IMR-90 (cell line): Measurements from ENCODE around the gene ADGRA3. TPM values are rescaled to one million over a fixed set of nuclear protein-coding genes. Genes with fewer than 3 reads are reported as not detected.

Experiments
- ATAC-seq: fragments of 200-7000 bp; cut with Tn5 transposase; 2 replicates; pipeline ENCODE4 v1.9.1; 2020; ENCODE audit warnings: low read depth, mild to moderate bottlenecking, moderate library complexity
- BruUV-seq: library from RNA; stranded (reverse); fragments of 400-500 nt; replicated peaks from 2 replicates; lab custom pipeline; 2021; lab: Mats Ljungman, UMichigan
- CTCF ChIA-PET: fragments of 300-600 bp; formaldehyde crosslinking; extraction: SDS; loops from one replicate; lab custom pipeline; 2021; ENCODE audit warnings: antibody characterized with exemption; lab: Yijun Ruan, JAX
- POLR2A ChIA-PET: fragments of 300-600 bp; sonication (Branson Sonifier 250); formaldehyde crosslinking; loops from one replicate; lab custom pipeline; 2022; ENCODE audit warnings: antibody characterized with exemption; ENCODE audit not compliant: unreplicated experiment; lab: Charles Lee
- DNase-seq: peaks from one replicate; pipeline ENCODE4 v3.0.0; 2013
- H2AFZ ChIP-seq: replicated peaks from 2 replicates; pipeline ENCODE3; 2013; ENCODE audit warnings: low read length, mild to moderate bottlenecking; ENCODE audit not compliant: poor library complexity
- H2AK5ac ChIP-seq: 2 replicates; pipeline ENCODE4 v1.6.1; 2013; ENCODE audit warnings: low read depth, low read length, inconsistent platforms
- H2AK9ac ChIP-seq: replicated peaks from 2 replicates; pipeline ENCODE3; 2013; ENCODE audit warnings: mild to moderate bottlenecking, low read depth, low read length, moderate library complexity; ENCODE audit not compliant: poor library complexity
- H2BK120ac ChIP-seq: 2 replicates; pipeline ENCODE4 v1.6.1; 2013; ENCODE audit warnings: low read depth, low read length, inconsistent platforms
- H2BK15ac ChIP-seq: 3 replicates; pipeline ENCODE4 v1.6.1; 2013; ENCODE audit warnings: low read depth, low read length, inconsistent platforms
- H2BK20ac ChIP-seq: 2 replicates; pipeline ENCODE4 v1.6.1; 2013; ENCODE audit warnings: low read depth, mild to moderate bottlenecking, inconsistent platforms, low read length, moderate library complexity
- H2BK5ac ChIP-seq: 2 replicates; pipeline ENCODE4 v1.6.1; 2013; ENCODE audit warnings: mild to moderate bottlenecking, low read depth, low read length, inconsistent platforms; ENCODE audit not compliant: poor library complexity, severe bottlenecking
- H3K14ac ChIP-seq: replicated peaks from 2 replicates; pipeline ENCODE4 v1.6.1; 2013; ENCODE audit warnings: low read depth, low read length, inconsistent platforms
- H3K18ac ChIP-seq: 2 replicates; pipeline ENCODE4 v1.6.1; 2013; ENCODE audit warnings: low read depth, low read length, control low read depth
- H3K23ac ChIP-seq: 2 replicates; pipeline ENCODE4 v1.6.1; 2013; ENCODE audit warnings: low read depth, low read length, inconsistent platforms
- H3K27ac ChIP-seq: 2 replicates; pipeline ENCODE4 v1.5.1; 2013; ENCODE audit warnings: mild to moderate bottlenecking, control low read depth, low read length; ENCODE audit not compliant: insufficient read depth
- H3K27me3 ChIP-seq: 2 replicates; pipeline ENCODE4 v1.6.1; 2013; ENCODE audit warnings: low read length; ENCODE audit not compliant: control insufficient read depth, insufficient read depth
- H3K36me3 ChIP-seq: 2 replicates; pipeline ENCODE4 v1.6.1; 2013; ENCODE audit warnings: low read length, mixed read lengths; ENCODE audit not compliant: control insufficient read depth, insufficient read depth
- H3K4ac ChIP-seq: 2 replicates; pipeline ENCODE4 v1.6.1; 2013; ENCODE audit warnings: low read depth, low read length, inconsistent platforms
- H3K4me1 ChIP-seq: 2 replicates; pipeline ENCODE4 v1.6.1; 2013; ENCODE audit warnings: low read length, mixed read lengths; ENCODE audit not compliant: control insufficient read depth, insufficient read depth
- H3K4me2 ChIP-seq: 2 replicates; pipeline ENCODE4 v1.6.1; 2013; ENCODE audit warnings: low read depth, mild to moderate bottlenecking, control low read depth, low read length, moderate library complexity
- H3K4me3 ChIP-seq: 2 replicates; pipeline ENCODE4 v1.5.1; 2013; ENCODE audit warnings: low read depth, mild to moderate bottlenecking, control low read depth, low read length, moderate library complexity; ENCODE audit not compliant: insufficient read depth
- H3K56ac ChIP-seq: 2 replicates; pipeline ENCODE4 v1.6.1; 2013; ENCODE audit warnings: low read length, inconsistent platforms; ENCODE audit not compliant: insufficient read depth; ENCODE audit errors: extremely low read depth
- H3K79me1 ChIP-seq, 2 experiments: 2 replicates each; pipeline ENCODE4 v1.6.1; 2013; ENCODE audit warnings: low read length in 2 of 2, inconsistent platforms in 1 of 2, low read depth in 1 of 2
- H3K9ac ChIP-seq: 2 replicates; pipeline ENCODE4 v1.6.1; 2013; ENCODE audit warnings: low read depth, low read length, control low read depth
- H3K9me1 ChIP-seq: 2 replicates; pipeline ENCODE4 v1.6.1; 2013; ENCODE audit warnings: low read length, inconsistent platforms; ENCODE audit not compliant: insufficient read depth
- H3K9me3 ChIP-seq: 2 replicates; pipeline ENCODE4 v1.6.1; 2013; ENCODE audit warnings: low read length; ENCODE audit not compliant: control insufficient read depth, insufficient read depth
- H4K20me1 ChIP-seq: 2 replicates; pipeline ENCODE4 v1.6.1; 2013; ENCODE audit warnings: low read length, inconsistent platforms; ENCODE audit not compliant: insufficient read depth
- H4K5ac ChIP-seq: 2 replicates; pipeline ENCODE4 v1.6.1; 2013; ENCODE audit warnings: mild to moderate bottlenecking, low read depth, low read length, control low read depth
- H4K8ac ChIP-seq, 2 experiments: 2 replicates each; pipeline ENCODE4 v1.6.1; 2013; ENCODE audit warnings: low read depth in 2 of 2, low read length in 2 of 2, control low read depth in 1 of 2, inconsistent platforms in 1 of 2
- H4K91ac ChIP-seq: 2 replicates; pipeline ENCODE4 v1.6.1; 2013; ENCODE audit warnings: low read depth, low read length, inconsistent platforms; ENCODE audit not compliant: insufficient read depth
- BHLHE40 ChIP-seq: fragments of 150-350 bp; IDR thresholded peaks from 2 replicates; pipeline ENCODE4 v1.6.1; 2016; ENCODE audit warnings: mild to moderate bottlenecking, low read depth, low read length
- CEBPB ChIP-seq: IDR thresholded peaks from 2 replicates; pipeline ENCODE4 v1.6.1; 2012; ENCODE audit warnings: low read depth, low read length, improper control_type of control experiment
- CHD1 ChIP-seq: IDR thresholded peaks from 2 replicates; pipeline ENCODE4 v1.6.1; 2012; ENCODE audit warnings: low read depth, low read length, improper control_type of control experiment
- CTCF ChIP-seq: conservative IDR thresholded peaks from 2 replicates; pipeline ENCODE4 v1.5.1; 2012; ENCODE audit warnings: mild to moderate bottlenecking, low read depth, low read length, improper control_type of control experiment
- ELK1 ChIP-seq: fragments of 150-350 bp; IDR thresholded peaks from 2 replicates; pipeline ENCODE4 v1.6.1; 2016; ENCODE audit warnings: low read depth, mild to moderate bottlenecking, low read length, moderate library complexity, borderline replicate concordance
- FOS ChIP-seq: fragments of 150-350 bp; IDR thresholded peaks from 2 replicates; pipeline ENCODE4 v1.6.1; 2016; ENCODE audit warnings: low read depth, low read length
- MAFK ChIP-seq: IDR thresholded peaks from 2 replicates; pipeline ENCODE4 v1.6.1; 2012; ENCODE audit warnings: low read depth, low read length, improper control_type of control experiment
- MAZ ChIP-seq: IDR thresholded peaks from 2 replicates; pipeline ENCODE4 v1.6.1; 2012; ENCODE audit warnings: low read depth, mild to moderate bottlenecking, low read length, improper control_type of control experiment, moderate library complexity, borderline replicate concordance
- MXI1 ChIP-seq: IDR thresholded peaks from 2 replicates; pipeline ENCODE4 v1.6.1; 2012; ENCODE audit warnings: low read depth, mild to moderate bottlenecking, low read length, moderate library complexity, borderline replicate concordance
- POLR2A ChIP-seq: IDR thresholded peaks from 2 replicates; pipeline ENCODE4 v1.6.1; 2012; ENCODE audit warnings: mild to moderate bottlenecking, low read depth, low read length
- RAD21 ChIP-seq: IDR thresholded peaks from 2 replicates; pipeline ENCODE4 v1.6.1; 2012; ENCODE audit warnings: low read length, improper control_type of control experiment
- RCOR1 ChIP-seq: IDR thresholded peaks from 2 replicates; pipeline ENCODE4 v1.6.1; 2012; ENCODE audit warnings: mild to moderate bottlenecking, low read length, improper control_type of control experiment; ENCODE audit not compliant: insufficient replicate concordance
- RFX5 ChIP-seq: IDR thresholded peaks from 2 replicates; pipeline ENCODE4 v1.8.0; 2012; ENCODE audit warnings: low read depth, mild to moderate bottlenecking, low read length, moderate library complexity
- SMC3 ChIP-seq: fragments of 150-350 bp; IDR thresholded peaks from 2 replicates; pipeline ENCODE4 v1.6.1; 2016; ENCODE audit warnings: low read depth, mild to moderate bottlenecking, antibody characterized with exemption, low read length, moderate library complexity
- WGBS, 2 experiments: methylation state at CpG; one replicate each; pipeline versions ENCODE4 v1.1.5 to v1.1.7; 2013; ENCODE audit warnings: missing lambda C conversion rate in 2 of 2; ENCODE audit not compliant: insufficient read length in 1 of 2; ENCODE audit errors: extremely low coverage in 2 of 2; 5-methylcytosine and 5-hydroxymethylcytosine counted together
- dilution Hi-C: fragments of 300-500 bp; cut with HindIII; formaldehyde crosslinking; loops from one replicate; pipeline ENCODE4 v1.14.3; 2018; ENCODE audit warnings: low sequenced_read_pairs; ENCODE audit not compliant: unreplicated experiment
- in situ Hi-C: fragments of 300-500 bp; cut with MboI; formaldehyde crosslinking; loops from 3 replicates; pipeline ENCODE4 v1.14.3; 2019; ENCODE audit warnings: low sequenced_read_pairs, inconsistent platforms, mixed read lengths
- intact Hi-C: fragments of 100-400 bp; cut with micrococcal nuclease; formaldehyde crosslinking; loops from 2 replicates; pipeline ENCODE4 v1.10.0; 2022
- polyA plus RNA-seq, 3 experiments: library from polyadenylated mRNA; depleted of rRNA; stranded (reverse); fragments of >200 nt; gene quantifications; 2 replicates each; pipeline ENCODE4 v1.2.3, GENCODE V29; 2012; ENCODE audit warnings: low replicate concordance in 1 of 3
- total RNA-seq: library from RNA; depleted of rRNA; stranded (reverse); fragments of >200 nt; gene quantifications from 2 replicates; pipeline ENCODE4 v1.2.3, GENCODE V29; 2012

The ADGRA3 gene
- total and polyA plus RNA-seq, 2 of the 4 experiments (the other 2 are of a cell fraction) = 20.1 to 28.0 TPM

- BruUV-seq = no TSS peak
- ChIA-PET CTCF (no interaction called here), POLR2A (no interaction called here)
- Histone ChIP-seq H4K20me1 (no peaks in the 10 kb centered on the region), H3K27me3 (no peaks in the 10 kb centered on the region), H2AK9ac (no peak overlapping the region), H2AK5ac (no peak overlapping the region), H3K4ac (no peak overlapping the region), H3K23ac (no peak overlapping the region), H2BK120ac (no peak overlapping the region), H3K56ac (no peak overlapping the region), H4K91ac (no peak overlapping the region), H3K27ac (no peak overlapping the region), H3K14ac (no peak overlapping the region), H3K4me1 (no peaks in the 10 kb centered on the region), H4K5ac (no peak overlapping the region), H3K4me2 (no peak overlapping the region), H3K18ac (no peak overlapping the region), H3K4me3 (no peak overlapping the region), H4K8ac (no peak overlapping the region), H3K9me1 (no peaks in the 10 kb centered on the region), H2BK15ac (no peak overlapping the region), H3K9me3 (no peaks in the 10 kb centered on the region), H2BK20ac (no peak overlapping the region), H2BK5ac (no peak overlapping the region), H3K36me3 (no peaks in the 10 kb centered on the region), H2AFZ (no peak overlapping the region), H3K9ac (no peak overlapping the region), H3K79me1 (no peaks in the 10 kb centered on the region)
- no peak for DNase-seq
- dilution Hi-C loops = no loop called here
- in situ Hi-C loops = no loop called here
- ATAC-seq = no peak
- WGBS, 2 experiments = no CpG with 5 or more reads among the region's 5 CpGs
- no peak for TF ChIP-seq MAZ
- no peak for TF ChIP-seq POLR2A
- TF ChIP-seq RCOR1 = no peak
- no peak for TF ChIP-seq FOS
- TF ChIP-seq RFX5 = no peak
- no peak for TF ChIP-seq MAFK
- no peak for TF ChIP-seq BHLHE40
- no peak for TF ChIP-seq CTCF
- no peak for TF ChIP-seq CEBPB
- TF ChIP-seq CHD1 = no peak
- no peak for TF ChIP-seq RAD21
- no peak for TF ChIP-seq MXI1
- no peak for TF ChIP-seq SMC3
- TF ChIP-seq ELK1 = no peak
- intact Hi-C loops = no loop called here
Measured at GRCh38 chr4:22339491-22339890, 176.4 kb downstream of the ADGRA3 start.
